Adipose tissue (tissue), 3 donors: Measurements from ENCODE around the gene EGF. TPM values are rescaled to one million over a fixed set of nuclear protein-coding genes. Genes with fewer than 3 reads are reported as not detected.
"Not testable (repeated sequence)": the region's sequence is repeated elsewhere in the genome, so short reads cannot be mapped to it uniquely, and the experiment has no call there.

Experiments used
- H3K27ac ChIP-seq: one replicate; pipeline ENCODE4 v1.5.1; 2013; ENCODE audit warnings: low read depth, low read length
- WGBS, 3 donors: extraction: QIAGEN DNeasy Blood & Tissue Kit; methylation state at CpG; one replicate each; pipeline ENCODE4 v1.1.7; 2013; 5-methylcytosine and 5-hydroxymethylcytosine counted together
- polyA plus RNA-seq, 3 donors: library from polyadenylated mRNA; stranded (reverse); fragments of 200-250 nt; gene quantifications; one replicate each; pipeline ENCODE4 v1.2.3, GENCODE V29; 2013
- donor health status: healthy with polysubstance abuse.
- donor health status: Bipolar disorder and iron deficiency.
- donor health status: healthy.

EGF gene
- polyA plus RNA-seq, 3 donors = 0.01 to 15.8 TPM; not detected in 1

- 30 to 50% (median 46%) methylated on average over 1 of the region's 1 CpG for WGBS, 3 donors
- H3K27ac ChIP-seq = no peak overlapping the region
Measured at GRCh38 chr4:109947918-109948317, 35.2 kb downstream of the EGF start.

GRCh38 chr4:109949099-109949718 lies 36.5 kb downstream of the EGF start:
- 84 to 97% (median 88%) methylated on average over 9 of the region's 9 CpGs for WGBS, 3 donors
- H3K27ac ChIP-seq = not testable (repeated sequence)

GRCh38 chr4:109952612-109953011 lies 39.9 kb downstream of the EGF start:
- WGBS, 3 donors = 45 to 88% (median 85%) methylated on average over 1 of the region's 1 CpG
- H3K27ac ChIP-seq = no peak overlapping the region

DNA sequence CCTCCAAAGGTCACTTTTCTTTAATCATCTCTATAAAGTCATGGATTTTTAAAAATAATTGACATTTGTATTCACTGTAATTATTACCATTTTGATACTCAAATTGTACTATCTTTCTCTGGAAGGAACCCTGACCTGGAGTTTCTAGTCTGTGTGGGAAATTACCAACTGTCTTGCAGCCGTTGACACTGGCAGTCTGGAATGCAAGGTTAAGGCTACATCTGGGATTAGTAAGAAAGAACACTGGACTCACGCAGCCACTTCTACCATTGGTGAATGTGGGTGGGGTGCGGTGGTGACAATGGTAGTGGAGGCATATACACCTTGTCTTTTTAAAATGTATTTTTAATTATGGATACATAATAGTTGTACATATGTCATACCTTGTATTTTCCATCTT lies 40.9 kb downstream of the EGF start:
- 26 to 92% (median 77%) methylated on average over 3 of the region's 3 CpGs for WGBS, 3 donors
- H3K27ac ChIP-seq = no peak overlapping the region

DNA sequence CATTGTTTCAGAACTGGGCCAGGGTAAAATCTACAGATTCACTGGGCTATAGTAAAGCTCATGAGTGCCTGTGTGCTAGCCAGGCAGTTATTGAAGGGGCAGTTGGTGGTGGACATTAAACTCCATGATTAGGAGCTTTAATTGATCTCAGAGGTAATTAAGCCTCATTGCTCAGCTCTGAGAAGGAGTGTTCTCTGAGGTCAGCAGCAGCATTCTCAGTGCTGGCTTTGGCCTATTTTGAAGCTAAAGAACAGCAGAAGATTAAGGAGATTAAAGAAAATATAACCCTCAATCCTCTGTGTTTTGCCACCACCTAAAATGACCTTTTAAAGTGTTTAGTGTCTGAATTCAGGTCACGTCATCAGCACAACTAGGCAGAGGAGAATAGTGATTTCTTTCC lies 42.5 kb downstream of the EGF start:
- no peak overlapping the region for H3K27ac ChIP-seq
- 87 to 98% (median 90%) methylated on average over 1 of the region's 1 CpG for WGBS, 3 donors

GRCh38 chr4:109957227-109957626 lies 44.5 kb downstream of the EGF start:
- H3K27ac ChIP-seq = no peak overlapping the region
- WGBS, 3 donors = 89 to 94% (median 91%) methylated on average over 2 of the region's 2 CpGs

- H3K27ac ChIP-seq = no peak overlapping the region
- WGBS, 3 donors = 86 to 90% (median 88%) methylated on average over 8 of the region's 8 CpGs
Measured at GRCh38 chr4:109959195-109959594, 46.5 kb downstream of the EGF start.

DNA sequence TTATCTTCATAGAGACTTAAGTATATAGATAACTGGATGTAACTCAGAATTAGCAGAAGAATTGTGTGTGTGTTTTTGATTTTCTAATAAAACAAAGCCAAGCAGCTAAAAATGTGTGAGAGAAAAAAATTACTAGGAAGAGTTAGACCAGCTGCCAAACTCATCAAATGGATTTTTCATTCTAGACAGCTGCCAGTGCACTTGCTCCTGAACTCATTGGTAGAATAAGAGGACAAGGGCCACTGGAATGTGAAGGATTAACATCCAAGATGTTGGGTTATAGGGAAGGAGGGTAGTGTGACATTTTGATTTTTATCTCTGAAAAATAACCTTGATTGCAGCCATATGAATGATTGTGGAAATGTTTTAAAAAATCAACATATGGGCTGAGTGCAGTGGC lies 49.7 kb downstream of the EGF start:
- no peak overlapping the region for H3K27ac ChIP-seq

- H3K27ac ChIP-seq = no peak overlapping the region
- WGBS, 3 donors = 45 to 83% (median 83%) methylated on average over 2 of the region's 2 CpGs
Measured at GRCh38 chr4:109966891-109967481, 54.3 kb downstream of the EGF start.

GRCh38 chr4:109967798-109968520 lies 55.3 kb downstream of the EGF start:
- 73 to 89% (median 75%) methylated on average over 5 of the region's 5 CpGs for WGBS, 3 donors
- no peak overlapping the region for H3K27ac ChIP-seq

GRCh38 chr4:109969087-109969486 lies 56.4 kb downstream of the EGF start:
- no peak overlapping the region for H3K27ac ChIP-seq
- 77 to 89% (median 79%) methylated on average over 3 of the region's 3 CpGs for WGBS, 3 donors

GRCh38 chr4:109969919-109970318 lies 57.2 kb downstream of the EGF start:
- WGBS, 3 donors = 30 to 62% (median 34%) methylated on average over 6 of the region's 6 CpGs
- H3K27ac ChIP-seq = no peak overlapping the region

DNA sequence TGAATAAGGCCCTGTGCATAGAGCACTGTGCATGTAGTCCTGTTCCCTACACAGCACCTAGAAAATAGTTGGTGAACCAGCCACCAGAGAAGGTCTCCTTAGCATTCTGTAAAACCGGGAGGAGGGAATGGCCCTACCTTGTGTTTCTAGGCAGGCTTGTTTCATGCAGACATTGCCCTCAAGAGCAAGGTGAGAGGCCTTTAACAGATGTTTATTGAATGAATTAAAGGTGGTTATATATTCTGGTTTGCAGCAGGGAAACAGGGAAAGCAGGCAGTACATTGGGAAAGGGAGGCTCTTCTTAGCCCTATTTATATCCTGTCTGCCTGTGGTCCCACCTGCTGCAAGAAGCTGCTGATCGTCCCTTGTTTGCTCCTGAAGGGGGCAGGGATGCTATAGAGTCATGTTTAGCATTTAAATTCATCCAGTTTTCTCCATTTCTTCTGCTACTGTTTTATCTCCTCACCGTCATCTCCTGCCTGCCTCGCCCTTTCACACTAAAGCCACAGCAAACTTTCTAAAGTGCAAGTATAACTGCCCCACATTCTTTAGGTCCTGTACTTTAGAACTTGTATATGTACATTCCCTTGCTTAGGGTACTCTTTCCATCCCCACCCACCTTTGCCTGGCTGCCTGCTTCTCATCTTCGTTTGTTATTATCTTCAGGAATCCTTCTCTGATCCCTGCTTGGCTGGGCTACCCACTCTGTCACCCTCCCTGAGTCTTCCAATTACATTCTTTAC lies 60.3 kb downstream of the EGF start:
- WGBS, 3 donors = 53 to 69% (median 57%) methylated on average over 5 of the region's 5 CpGs
- H3K27ac ChIP-seq = no peak overlapping the region

- 34 to 63% (median 40%) methylated on average over 2 of the region's 2 CpGs for WGBS, 3 donors
Measured at GRCh38 chr4:109973529-109973905, 60.8 kb downstream of the EGF start.

DNA sequence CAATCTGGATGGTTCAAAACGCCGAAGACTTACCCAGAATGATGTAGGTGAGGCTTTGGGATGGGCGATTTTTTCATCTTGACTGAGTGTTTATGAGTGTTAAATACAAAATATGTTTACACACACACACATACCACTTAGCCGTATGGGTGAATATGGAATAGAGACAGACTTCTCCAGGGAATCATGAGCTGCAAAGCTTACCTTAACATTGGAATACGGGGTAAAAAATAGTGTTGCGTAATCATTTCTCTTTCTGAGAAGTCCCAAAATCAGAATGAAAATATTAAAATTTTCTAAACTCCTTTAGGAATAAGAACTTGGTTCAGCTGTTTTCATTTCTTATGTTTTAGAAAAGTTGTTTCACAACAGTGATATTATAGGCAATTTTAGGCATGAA lies 63.5 kb downstream of the EGF start:
- no peak overlapping the region for H3K27ac ChIP-seq
- WGBS, 3 donors = 66 to 90% (median 88%) methylated on average over 6 of the region's 6 CpGs

More at GRCh38 chr4:109973529-109973905, 60.8 kb downstream of the EGF start:
- no peak overlapping the region for H3K27ac ChIP-seq

DNA sequence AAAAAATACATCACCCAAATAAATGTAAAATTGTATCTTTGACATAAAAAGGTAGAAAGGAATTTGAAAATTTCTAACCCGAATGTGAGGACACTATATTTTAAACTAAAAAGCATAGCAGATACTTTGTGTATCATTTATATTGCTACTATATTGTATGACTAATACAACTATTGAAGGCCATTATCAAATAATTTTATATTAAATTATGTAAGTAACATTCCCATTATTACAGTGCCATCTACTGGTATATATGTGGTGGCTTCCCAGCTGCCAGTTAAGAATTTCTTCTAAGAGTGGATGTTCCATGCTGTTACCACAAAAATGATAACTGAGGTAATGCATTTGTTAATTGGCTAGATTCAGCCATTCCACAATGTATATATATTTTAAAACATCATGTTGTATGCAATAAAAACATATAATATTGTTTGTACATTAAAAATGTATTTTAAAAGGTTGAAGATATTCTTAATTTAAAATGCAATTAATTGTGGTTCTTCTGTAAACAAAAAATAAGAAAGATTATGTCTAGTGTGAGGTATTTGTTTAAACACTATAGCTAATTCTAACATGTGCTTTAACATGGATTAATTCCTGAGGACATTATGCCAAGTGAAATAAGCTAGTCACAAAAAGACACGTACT lies 65.3 kb downstream of the EGF start:
- 78 to 84% (median 83%) methylated on average over 2 of the region's 2 CpGs for WGBS, 3 donors
- no peak overlapping the region for H3K27ac ChIP-seq

GRCh38 chr4:109978704-109979454 lies 66.2 kb downstream of the EGF start:
- WGBS, 3 donors = 45 to 58% (median 47%) methylated on average over 5 of the region's 5 CpGs
- H3K27ac ChIP-seq = no peak overlapping the region
